HepG2 (cell line): ENCODE results near the gene VAV2.

Experiments
- BHLHE40 ChIP-seq: IDR thresholded peaks from 2 replicates; pipeline ENCODE4 v1.6.1; 2011; ENCODE audit warnings: low read length, improper control_type of control experiment
- NCOA2 ChIP-seq: sonication (generic); formaldehyde crosslinking; IDR thresholded peaks from 2 replicates; pipeline ENCODE4 v1.8.0; 2022; ENCODE audit warnings: inconsistent platforms
- PCBP1 ChIP-seq: fragments of 200-400 bp; formaldehyde crosslinking; IDR thresholded peaks from 2 replicates; pipeline ENCODE4 v1.6.1; 2017; ENCODE audit warnings: mild to moderate bottlenecking, low read depth, low read length, borderline replicate concordance
- TRIM24 ChIP-seq: sonication (generic); formaldehyde crosslinking; IDR thresholded peaks from 2 replicates; pipeline ENCODE4 v1.8.0; 2022; ENCODE audit warnings: mild to moderate bottlenecking, missing genetic modification reagents
- ZNF589 ChIP-seq: sonication (generic); formaldehyde crosslinking; conservative IDR thresholded peaks from 2 replicates; pipeline ENCODE4 v1.8.0; 2022; ENCODE audit warnings: mild to moderate bottlenecking, moderate library complexity, missing genetic modification reagents
- TF ChIP-seq, protein P1 (sequence below), 2 experiments: sonication (generic) in 1 of 2; formaldehyde crosslinking in 1 of 2; IDR thresholded peaks; 2 replicates each; pipeline versions ENCODE4 v1.6.1 to v1.9.0; 2014 to 2022; ENCODE audit warnings: antibody characterized with exemption in 1 of 2, borderline replicate concordance in 1 of 2, inconsistent platforms in 1 of 2, low read depth in 1 of 2, missing genetic modification reagents in 1 of 2
- TF ChIP-seq, protein P2 (sequence below): sonication (generic); formaldehyde crosslinking; IDR thresholded peaks from 2 replicates; pipeline ENCODE4 v1.5.0; 2020; ENCODE audit warnings: mild to moderate bottlenecking, missing genetic modification reagents, moderate library complexity
- TF ChIP-seq, protein P3 (sequence below): sonication (generic); formaldehyde crosslinking; IDR thresholded peaks from 2 replicates; pipeline ENCODE4 v1.4.0; 2020; ENCODE audit warnings: missing genetic modification reagents, borderline replicate concordance
- TF ChIP-seq, protein P4 (sequence below): sonication (generic); formaldehyde crosslinking; IDR thresholded peaks from 2 replicates; pipeline ENCODE4 v1.4.0; 2020; ENCODE audit warnings: mild to moderate bottlenecking, missing genetic modification reagents
- TF ChIP-seq, protein P5 (sequence below): IDR thresholded peaks from 2 replicates; pipeline ENCODE4 v1.4.0; 2020; ENCODE audit warnings: mild to moderate bottlenecking, missing genetic modification reagents

DNA sequence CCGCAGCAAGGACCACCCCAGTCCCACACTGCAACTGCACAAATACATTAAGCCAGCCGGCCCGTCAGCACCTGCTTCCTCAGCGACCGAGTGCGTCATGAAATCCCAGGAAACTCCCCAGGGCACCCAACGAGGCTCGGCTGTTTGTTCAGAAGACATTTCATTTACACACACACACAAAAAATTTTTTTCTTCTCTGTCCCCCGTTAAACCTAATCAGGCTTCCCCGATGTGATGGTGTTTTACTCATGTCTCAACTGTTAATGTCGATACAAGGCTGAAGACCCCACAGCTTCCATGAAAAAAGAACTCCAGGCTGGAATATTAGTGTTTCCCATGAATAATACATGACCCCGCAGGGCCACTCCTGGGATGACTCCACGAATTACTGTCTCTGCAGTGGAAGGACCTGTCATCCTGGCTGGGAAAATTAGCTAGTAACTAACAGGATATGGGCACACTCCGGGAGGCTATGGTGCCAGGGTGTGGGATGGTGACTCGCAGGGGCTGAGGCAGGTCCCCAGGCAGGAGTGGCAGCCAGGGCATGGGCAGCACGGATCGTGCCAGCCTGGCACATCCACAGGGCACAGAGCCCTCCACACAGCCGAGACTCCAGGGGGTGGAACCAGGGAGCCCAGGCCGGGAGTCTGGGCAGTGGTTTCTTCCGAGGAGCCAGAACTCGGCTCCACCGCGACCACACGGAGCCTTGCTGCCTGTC is 102.4 kb downstream of the VAV2 start:
- no peak for TF ChIP-seq BHLHE40
- no peak for TF ChIP-seq ZNF589 (CRISPR knock-in tag)
- TF ChIP-seq, protein P1, sequence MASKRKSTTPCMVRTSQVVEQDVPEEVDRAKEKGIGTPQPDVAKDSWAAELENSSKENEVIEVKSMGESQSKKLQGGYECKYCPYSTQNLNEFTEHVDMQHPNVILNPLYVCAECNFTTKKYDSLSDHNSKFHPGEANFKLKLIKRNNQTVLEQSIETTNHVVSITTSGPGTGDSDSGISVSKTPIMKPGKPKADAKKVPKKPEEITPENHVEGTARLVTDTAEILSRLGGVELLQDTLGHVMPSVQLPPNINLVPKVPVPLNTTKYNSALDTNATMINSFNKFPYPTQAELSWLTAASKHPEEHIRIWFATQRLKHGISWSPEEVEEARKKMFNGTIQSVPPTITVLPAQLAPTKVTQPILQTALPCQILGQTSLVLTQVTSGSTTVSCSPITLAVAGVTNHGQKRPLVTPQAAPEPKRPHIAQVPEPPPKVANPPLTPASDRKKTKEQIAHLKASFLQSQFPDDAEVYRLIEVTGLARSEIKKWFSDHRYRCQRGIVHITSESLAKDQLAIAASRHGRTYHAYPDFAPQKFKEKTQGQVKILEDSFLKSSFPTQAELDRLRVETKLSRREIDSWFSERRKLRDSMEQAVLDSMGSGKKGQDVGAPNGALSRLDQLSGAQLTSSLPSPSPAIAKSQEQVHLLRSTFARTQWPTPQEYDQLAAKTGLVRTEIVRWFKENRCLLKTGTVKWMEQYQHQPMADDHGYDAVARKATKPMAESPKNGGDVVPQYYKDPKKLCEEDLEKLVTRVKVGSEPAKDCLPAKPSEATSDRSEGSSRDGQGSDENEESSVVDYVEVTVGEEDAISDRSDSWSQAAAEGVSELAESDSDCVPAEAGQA (IDR thresholded peaks at IDR 0.05; ENCODE audit: low read depth), result no peak
- TF ChIP-seq, protein P1 (CRISPR knock-in tag; IDR thresholded peaks at IDR 0.05; ENCODE audit: borderline replicate concordance), result no peak
- TF ChIP-seq TRIM24 (CRISPR knock-in tag), result no peak
- no peak for TF ChIP-seq PCBP1
- TF ChIP-seq, protein P2, sequence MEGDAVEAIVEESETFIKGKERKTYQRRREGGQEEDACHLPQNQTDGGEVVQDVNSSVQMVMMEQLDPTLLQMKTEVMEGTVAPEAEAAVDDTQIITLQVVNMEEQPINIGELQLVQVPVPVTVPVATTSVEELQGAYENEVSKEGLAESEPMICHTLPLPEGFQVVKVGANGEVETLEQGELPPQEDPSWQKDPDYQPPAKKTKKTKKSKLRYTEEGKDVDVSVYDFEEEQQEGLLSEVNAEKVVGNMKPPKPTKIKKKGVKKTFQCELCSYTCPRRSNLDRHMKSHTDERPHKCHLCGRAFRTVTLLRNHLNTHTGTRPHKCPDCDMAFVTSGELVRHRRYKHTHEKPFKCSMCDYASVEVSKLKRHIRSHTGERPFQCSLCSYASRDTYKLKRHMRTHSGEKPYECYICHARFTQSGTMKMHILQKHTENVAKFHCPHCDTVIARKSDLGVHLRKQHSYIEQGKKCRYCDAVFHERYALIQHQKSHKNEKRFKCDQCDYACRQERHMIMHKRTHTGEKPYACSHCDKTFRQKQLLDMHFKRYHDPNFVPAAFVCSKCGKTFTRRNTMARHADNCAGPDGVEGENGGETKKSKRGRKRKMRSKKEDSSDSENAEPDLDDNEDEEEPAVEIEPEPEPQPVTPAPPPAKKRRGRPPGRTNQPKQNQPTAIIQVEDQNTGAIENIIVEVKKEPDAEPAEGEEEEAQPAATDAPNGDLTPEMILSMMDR (CRISPR knock-in tag), result no peak
- TF ChIP-seq, protein P3, sequence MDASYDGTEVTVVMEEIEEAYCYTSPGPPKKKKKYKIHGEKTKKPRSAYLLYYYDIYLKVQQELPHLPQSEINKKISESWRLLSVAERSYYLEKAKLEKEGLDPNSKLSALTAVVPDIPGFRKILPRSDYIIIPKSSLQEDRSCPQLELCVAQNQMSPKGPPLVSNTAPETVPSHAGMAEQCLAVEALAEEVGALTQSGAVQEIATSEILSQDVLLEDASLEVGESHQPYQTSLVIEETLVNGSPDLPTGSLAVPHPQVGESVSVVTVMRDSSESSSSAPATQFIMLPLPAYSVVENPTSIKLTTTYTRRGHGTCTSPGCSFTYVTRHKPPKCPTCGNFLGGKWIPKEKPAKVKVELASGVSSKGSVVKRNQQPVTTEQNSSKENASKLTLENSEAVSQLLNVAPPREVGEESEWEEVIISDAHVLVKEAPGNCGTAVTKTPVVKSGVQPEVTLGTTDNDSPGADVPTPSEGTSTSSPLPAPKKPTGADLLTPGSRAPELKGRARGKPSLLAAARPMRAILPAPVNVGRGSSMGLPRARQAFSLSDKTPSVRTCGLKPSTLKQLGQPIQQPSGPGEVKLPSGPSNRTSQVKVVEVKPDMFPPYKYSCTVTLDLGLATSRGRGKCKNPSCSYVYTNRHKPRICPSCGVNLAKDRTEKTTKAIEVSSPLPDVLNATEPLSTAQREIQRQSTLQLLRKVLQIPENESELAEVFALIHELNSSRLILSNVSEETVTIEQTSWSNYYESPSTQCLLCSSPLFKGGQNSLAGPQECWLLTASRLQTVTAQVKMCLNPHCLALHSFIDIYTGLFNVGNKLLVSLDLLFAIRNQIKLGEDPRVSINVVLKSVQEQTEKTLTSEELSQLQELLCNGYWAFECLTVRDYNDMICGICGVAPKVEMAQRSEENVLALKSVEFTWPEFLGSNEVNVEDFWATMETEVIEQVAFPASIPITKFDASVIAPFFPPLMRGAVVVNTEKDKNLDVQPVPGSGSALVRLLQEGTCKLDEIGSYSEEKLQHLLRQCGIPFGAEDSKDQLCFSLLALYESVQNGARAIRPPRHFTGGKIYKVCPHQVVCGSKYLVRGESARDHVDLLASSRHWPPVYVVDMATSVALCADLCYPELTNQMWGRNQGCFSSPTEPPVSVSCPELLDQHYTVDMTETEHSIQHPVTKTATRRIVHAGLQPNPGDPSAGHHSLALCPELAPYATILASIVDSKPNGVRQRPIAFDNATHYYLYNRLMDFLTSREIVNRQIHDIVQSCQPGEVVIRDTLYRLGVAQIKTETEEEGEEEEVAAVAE (CRISPR knock-in tag), result no peak
- TF ChIP-seq NCOA2, result no peak
- TF ChIP-seq, protein P4, sequence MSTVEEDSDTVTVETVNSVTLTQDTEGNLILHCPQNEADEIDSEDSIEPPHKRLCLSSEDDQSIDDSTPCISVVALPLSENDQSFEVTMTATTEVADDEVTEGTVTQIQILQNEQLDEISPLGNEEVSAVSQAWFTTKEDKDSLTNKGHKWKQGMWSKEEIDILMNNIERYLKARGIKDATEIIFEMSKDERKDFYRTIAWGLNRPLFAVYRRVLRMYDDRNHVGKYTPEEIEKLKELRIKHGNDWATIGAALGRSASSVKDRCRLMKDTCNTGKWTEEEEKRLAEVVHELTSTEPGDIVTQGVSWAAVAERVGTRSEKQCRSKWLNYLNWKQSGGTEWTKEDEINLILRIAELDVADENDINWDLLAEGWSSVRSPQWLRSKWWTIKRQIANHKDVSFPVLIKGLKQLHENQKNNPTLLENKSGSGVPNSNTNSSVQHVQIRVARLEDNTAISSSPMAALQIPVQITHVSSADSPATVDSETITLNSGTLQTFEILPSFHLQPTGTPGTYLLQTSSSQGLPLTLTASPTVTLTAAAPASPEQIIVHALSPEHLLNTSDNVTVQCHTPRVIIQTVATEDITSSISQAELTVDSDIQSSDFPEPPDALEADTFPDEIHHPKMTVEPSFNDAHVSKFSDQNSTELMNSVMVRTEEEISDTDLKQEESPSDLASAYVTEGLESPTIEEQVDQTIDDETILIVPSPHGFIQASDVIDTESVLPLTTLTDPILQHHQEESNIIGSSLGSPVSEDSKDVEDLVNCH (CRISPR knock-in tag), result no peak
- TF ChIP-seq, protein P5, sequence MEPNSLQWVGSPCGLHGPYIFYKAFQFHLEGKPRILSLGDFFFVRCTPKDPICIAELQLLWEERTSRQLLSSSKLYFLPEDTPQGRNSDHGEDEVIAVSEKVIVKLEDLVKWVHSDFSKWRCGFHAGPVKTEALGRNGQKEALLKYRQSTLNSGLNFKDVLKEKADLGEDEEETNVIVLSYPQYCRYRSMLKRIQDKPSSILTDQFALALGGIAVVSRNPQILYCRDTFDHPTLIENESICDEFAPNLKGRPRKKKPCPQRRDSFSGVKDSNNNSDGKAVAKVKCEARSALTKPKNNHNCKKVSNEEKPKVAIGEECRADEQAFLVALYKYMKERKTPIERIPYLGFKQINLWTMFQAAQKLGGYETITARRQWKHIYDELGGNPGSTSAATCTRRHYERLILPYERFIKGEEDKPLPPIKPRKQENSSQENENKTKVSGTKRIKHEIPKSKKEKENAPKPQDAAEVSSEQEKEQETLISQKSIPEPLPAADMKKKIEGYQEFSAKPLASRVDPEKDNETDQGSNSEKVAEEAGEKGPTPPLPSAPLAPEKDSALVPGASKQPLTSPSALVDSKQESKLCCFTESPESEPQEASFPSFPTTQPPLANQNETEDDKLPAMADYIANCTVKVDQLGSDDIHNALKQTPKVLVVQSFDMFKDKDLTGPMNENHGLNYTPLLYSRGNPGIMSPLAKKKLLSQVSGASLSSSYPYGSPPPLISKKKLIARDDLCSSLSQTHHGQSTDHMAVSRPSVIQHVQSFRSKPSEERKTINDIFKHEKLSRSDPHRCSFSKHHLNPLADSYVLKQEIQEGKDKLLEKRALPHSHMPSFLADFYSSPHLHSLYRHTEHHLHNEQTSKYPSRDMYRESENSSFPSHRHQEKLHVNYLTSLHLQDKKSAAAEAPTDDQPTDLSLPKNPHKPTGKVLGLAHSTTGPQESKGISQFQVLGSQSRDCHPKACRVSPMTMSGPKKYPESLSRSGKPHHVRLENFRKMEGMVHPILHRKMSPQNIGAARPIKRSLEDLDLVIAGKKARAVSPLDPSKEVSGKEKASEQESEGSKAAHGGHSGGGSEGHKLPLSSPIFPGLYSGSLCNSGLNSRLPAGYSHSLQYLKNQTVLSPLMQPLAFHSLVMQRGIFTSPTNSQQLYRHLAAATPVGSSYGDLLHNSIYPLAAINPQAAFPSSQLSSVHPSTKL, result no peak
